Measurements from ENCODE around the gene SPI1.

SPI1 gene

GRCh38 chr11:47314992-47315391 is 63.4 kb downstream of the SPI1 start:
- TF ChIP-seq, protein P1, sequence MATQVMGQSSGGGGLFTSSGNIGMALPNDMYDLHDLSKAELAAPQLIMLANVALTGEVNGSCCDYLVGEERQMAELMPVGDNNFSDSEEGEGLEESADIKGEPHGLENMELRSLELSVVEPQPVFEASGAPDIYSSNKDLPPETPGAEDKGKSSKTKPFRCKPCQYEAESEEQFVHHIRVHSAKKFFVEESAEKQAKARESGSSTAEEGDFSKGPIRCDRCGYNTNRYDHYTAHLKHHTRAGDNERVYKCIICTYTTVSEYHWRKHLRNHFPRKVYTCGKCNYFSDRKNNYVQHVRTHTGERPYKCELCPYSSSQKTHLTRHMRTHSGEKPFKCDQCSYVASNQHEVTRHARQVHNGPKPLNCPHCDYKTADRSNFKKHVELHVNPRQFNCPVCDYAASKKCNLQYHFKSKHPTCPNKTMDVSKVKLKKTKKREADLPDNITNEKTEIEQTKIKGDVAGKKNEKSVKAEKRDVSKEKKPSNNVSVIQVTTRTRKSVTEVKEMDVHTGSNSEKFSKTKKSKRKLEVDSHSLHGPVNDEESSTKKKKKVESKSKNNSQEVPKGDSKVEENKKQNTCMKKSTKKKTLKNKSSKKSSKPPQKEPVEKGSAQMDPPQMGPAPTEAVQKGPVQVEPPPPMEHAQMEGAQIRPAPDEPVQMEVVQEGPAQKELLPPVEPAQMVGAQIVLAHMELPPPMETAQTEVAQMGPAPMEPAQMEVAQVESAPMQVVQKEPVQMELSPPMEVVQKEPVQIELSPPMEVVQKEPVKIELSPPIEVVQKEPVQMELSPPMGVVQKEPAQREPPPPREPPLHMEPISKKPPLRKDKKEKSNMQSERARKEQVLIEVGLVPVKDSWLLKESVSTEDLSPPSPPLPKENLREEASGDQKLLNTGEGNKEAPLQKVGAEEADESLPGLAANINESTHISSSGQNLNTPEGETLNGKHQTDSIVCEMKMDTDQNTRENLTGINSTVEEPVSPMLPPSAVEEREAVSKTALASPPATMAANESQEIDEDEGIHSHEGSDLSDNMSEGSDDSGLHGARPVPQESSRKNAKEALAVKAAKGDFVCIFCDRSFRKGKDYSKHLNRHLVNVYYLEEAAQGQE (IDR thresholded peaks at IDR 0.05; ENCODE audit: insufficient read depth in 1 of 2, low read depth in 2 of 2, low read length in 2 of 2), result no peak
- TF ChIP-seq TAF1 (IDR thresholded peaks at IDR 0.05; ENCODE audit: borderline replicate concordance, insufficient read depth, low read length) (no peak), SIN3A (IDR thresholded peaks at IDR 0.05; ENCODE audit: borderline replicate concordance, insufficient read depth, low read length) (no peak), POLR2AphosphoS5 (IDR thresholded peaks at IDR 0.05; ENCODE audit: low read depth, low read length) (no peak), FOXP2 (optimal IDR thresholded peaks at IDR 0.05; ENCODE audit: borderline replicate concordance, extremely low read depth, extremely low read length, insufficient read depth) (no peak)

DNA sequence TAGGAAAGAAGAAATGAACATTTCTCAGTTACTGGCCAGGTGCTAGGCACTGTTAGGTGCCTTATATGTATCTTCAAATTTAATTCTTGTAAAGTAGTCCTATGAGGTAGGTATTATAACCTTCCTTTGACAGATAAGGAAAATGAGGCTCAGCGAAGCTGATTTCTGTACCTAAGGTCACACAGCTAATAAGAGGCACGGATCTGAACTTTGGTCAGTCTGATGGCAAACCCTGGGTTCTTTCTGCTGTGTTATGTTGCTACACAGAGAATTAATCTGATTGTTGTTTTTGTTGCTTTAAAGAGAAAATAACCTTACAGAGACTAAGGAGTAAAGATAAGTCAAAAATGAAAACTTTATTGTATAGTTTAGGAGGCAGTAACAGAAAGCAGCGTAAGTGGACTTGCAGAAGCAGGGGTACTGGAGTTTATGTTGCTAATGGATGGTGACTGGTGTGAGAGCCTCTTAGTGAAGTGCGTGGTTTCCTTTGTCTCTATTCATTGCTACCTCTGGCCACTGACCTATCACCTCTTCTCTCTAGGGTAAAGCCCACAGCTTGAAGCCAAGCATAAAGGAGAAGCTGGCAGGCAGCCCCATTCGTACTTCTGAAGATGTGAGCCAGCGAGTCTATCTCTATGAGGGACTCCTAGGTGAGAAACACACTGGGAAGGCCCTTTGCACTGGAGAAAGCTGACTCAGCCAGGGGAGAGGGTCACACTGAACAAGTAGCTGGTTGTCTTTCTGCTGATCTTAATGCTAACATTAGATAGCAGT is 70.1 kb downstream of the SPI1 start:
- no peak for TF ChIP-seq FOXP2 (optimal IDR thresholded peaks at IDR 0.05; ENCODE audit: borderline replicate concordance, extremely low read depth, extremely low read length, insufficient read depth)
- TF ChIP-seq POLR2AphosphoS5 (IDR thresholded peaks at IDR 0.05; ENCODE audit: low read depth, low read length), result no peak
- TF ChIP-seq, protein P1 (IDR thresholded peaks at IDR 0.05; ENCODE audit: insufficient read depth in 1 of 2, low read depth in 2 of 2, low read length in 2 of 2), result no peak
- TF ChIP-seq TAF1 (IDR thresholded peaks at IDR 0.05; ENCODE audit: borderline replicate concordance, insufficient read depth, low read length), result no peak
- no peak for TF ChIP-seq SIN3A (IDR thresholded peaks at IDR 0.05; ENCODE audit: borderline replicate concordance, insufficient read depth, low read length)

- TF ChIP-seq FOXP2 (optimal IDR thresholded peaks at IDR 0.05; ENCODE audit: borderline replicate concordance, extremely low read depth, extremely low read length, insufficient read depth) (no peak), TAF1 (IDR thresholded peaks at IDR 0.05; ENCODE audit: borderline replicate concordance, insufficient read depth, low read length) (no peak), SIN3A (IDR thresholded peaks at IDR 0.05; ENCODE audit: borderline replicate concordance, insufficient read depth, low read length) (no peak), POLR2AphosphoS5 (IDR thresholded peaks at IDR 0.05; ENCODE audit: low read depth, low read length) (no peak)
- TF ChIP-seq, protein P1 (IDR thresholded peaks at IDR 0.05; ENCODE audit: insufficient read depth in 1 of 2, low read depth in 2 of 2, low read length in 2 of 2), result no peak
Measured at GRCh38 chr11:47306484-47306844, 71.9 kb downstream of the SPI1 start.

- TF ChIP-seq TAF1 (IDR thresholded peaks at IDR 0.05; ENCODE audit: borderline replicate concordance, insufficient read depth, low read length) (no peak), FOXP2 (optimal IDR thresholded peaks at IDR 0.05; ENCODE audit: borderline replicate concordance, extremely low read depth, extremely low read length, insufficient read depth) (no peak), SIN3A (IDR thresholded peaks at IDR 0.05; ENCODE audit: borderline replicate concordance, insufficient read depth, low read length) (no peak), POLR2AphosphoS5 (IDR thresholded peaks at IDR 0.05; ENCODE audit: low read depth, low read length) (no peak)
- TF ChIP-seq, protein P1 (IDR thresholded peaks at IDR 0.05; ENCODE audit: insufficient read depth in 1 of 2, low read depth in 2 of 2, low read length in 2 of 2), result no peak
Measured at GRCh38 chr11:47305734-47306483, 72.4 kb downstream of the SPI1 start.
